Testis (tissue), 2 donors: ENCODE measurements around the gene DNAJC11.

Experiments
- POLR2A ChIP-seq: fragments of 450-650 bp; IDR thresholded peaks from one replicate; pipeline ENCODE4 v1.6.1; 2017; ENCODE audit warnings: antibody characterized with exemption, mild to moderate bottlenecking, moderate library complexity
- TF ChIP-seq, protein P1 (sequence below), 3 experiments: fragments of 450-650 bp in 2 of 3; fragments of 200-600 bp in 1 of 3; sonication (generic) in 1 of 3; IDR thresholded peaks; one replicate each; pipeline ENCODE4 v1.5.1; 2016 to 2019; ENCODE audit warnings: antibody characterized with exemption in 3 of 3, mild to moderate bottlenecking in 2 of 3, moderate library complexity in 1 of 3

GRCh38 chr1:6645018-6645417 lies 56.6 kb downstream of the DNAJC11 start:
- TF ChIP-seq, protein P1, sequence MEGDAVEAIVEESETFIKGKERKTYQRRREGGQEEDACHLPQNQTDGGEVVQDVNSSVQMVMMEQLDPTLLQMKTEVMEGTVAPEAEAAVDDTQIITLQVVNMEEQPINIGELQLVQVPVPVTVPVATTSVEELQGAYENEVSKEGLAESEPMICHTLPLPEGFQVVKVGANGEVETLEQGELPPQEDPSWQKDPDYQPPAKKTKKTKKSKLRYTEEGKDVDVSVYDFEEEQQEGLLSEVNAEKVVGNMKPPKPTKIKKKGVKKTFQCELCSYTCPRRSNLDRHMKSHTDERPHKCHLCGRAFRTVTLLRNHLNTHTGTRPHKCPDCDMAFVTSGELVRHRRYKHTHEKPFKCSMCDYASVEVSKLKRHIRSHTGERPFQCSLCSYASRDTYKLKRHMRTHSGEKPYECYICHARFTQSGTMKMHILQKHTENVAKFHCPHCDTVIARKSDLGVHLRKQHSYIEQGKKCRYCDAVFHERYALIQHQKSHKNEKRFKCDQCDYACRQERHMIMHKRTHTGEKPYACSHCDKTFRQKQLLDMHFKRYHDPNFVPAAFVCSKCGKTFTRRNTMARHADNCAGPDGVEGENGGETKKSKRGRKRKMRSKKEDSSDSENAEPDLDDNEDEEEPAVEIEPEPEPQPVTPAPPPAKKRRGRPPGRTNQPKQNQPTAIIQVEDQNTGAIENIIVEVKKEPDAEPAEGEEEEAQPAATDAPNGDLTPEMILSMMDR (IDR thresholded peaks at IDR 0.05) = no peak
- no peak for TF ChIP-seq POLR2A
